ENCODE data around the gene SELENOV.

SELENOV gene

DNA sequence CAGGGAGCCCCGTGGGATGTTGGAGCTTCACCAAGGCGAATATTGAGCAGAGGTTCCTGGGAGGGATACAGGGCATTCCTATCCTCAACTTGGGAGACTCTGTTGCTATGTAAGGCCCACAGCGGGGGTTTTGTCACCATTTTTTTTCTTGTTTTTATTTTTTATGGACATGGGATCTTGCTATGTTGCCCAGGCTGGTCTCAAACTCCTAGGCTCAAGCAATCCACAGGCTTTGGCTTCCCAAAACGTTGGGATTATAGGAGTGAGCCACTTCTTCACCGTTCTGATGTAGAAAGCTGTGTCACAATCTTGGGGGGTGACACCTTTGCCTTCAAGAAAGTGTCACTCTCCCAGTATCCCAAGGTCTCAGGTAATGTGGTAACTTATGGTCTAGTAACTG is 13.6 kb upstream of the SELENOV start:
- no peak for DNase-seq (ENCODE audit: extremely low spot score)
- no peak for TF ChIP-seq HDGF (IDR thresholded peaks at IDR 0.05; ENCODE audit: borderline replicate concordance)
- TF ChIP-seq SUZ12 (IDR thresholded peaks at IDR 0.05), result no peak
- TF ChIP-seq L3MBTL2 (conservative IDR thresholded peaks at IDR 0.05), result no peak
- TF ChIP-seq SP1 (IDR thresholded peaks at IDR 0.05), result no peak
- TF ChIP-seq BHLHE40 (IDR thresholded peaks at IDR 0.05; ENCODE audit: borderline replicate concordance), result no peak
- TF ChIP-seq NFRKB (IDR thresholded peaks at IDR 0.05), result no peak
- TF ChIP-seq FOXA1 (IDR thresholded peaks at IDR 0.05), result no peak
- no peak for TF ChIP-seq FOXM1 (IDR thresholded peaks at IDR 0.05; ENCODE audit: borderline replicate concordance)
- TF ChIP-seq, protein P1, sequence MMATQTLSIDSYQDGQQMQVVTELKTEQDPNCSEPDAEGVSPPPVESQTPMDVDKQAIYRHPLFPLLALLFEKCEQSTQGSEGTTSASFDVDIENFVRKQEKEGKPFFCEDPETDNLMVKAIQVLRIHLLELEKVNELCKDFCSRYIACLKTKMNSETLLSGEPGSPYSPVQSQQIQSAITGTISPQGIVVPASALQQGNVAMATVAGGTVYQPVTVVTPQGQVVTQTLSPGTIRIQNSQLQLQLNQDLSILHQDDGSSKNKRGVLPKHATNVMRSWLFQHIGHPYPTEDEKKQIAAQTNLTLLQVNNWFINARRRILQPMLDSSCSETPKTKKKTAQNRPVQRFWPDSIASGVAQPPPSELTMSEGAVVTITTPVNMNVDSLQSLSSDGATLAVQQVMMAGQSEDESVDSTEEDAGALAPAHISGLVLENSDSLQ (IDR thresholded peaks at IDR 0.05), result no peak
- no peak for TF ChIP-seq ELF4 (IDR thresholded peaks at IDR 0.05)
- TF ChIP-seq TARDBP (IDR thresholded peaks at IDR 0.05), result no peak
- no peak for TF ChIP-seq ARNT (IDR thresholded peaks at IDR 0.05)
- TF ChIP-seq CTBP1 (IDR thresholded peaks at IDR 0.05; ENCODE audit: borderline replicate concordance), result no peak
- no peak for TF ChIP-seq LEF1 (IDR thresholded peaks at IDR 0.05; ENCODE audit: borderline replicate concordance)
- no peak for TF ChIP-seq FOXK2 (IDR thresholded peaks at IDR 0.05)
- no peak for TF ChIP-seq ZNF384 (IDR thresholded peaks at IDR 0.05)
- POLR2A ChIA-PET, result interaction anchor here (1.5 kb wide), 1 partner anchor 65 kb away, joined by 8 read pairs; the partner anchor contains the start of gene RPS16
- CTCF ChIA-PET, result no interaction called here

DNA sequence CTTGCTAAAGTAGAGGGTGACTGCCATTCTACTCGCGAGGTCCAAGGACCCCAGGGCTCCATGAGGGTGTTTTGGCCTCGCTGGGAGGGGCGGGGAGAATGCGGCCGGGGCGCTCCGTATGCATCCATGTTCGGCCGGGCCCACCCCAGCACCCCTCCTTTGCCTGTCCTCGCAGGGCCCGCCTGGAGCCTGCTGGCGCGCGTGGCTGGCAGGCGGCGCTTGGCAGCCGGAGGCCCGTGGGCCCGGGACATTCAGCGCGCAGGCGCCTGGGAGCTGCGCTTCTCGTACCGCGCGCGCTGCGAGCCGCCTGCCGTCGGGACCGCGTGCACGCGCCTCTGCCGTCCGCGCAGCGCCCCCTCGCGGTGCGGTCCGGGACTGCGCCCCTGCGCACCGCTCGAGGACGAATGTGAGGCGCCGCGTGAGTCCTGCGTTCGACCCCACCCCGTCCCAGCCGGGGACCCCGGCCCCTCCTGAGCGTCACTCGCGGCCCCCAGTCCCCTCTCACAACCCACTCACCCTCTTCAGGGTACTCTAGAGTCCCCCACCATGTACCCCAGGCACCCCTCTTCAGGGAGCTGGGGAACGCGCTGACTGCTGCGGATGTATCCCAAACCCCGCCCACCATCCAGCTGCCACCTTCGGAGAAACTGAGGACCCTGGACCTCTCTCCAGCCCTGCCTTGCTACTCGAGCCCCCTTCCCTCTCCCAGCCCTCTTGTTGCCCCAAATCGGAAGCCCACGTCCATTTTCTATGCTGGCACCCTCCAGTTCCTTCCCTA is 12.1 kb upstream of the SELENOV start:
- POLR2A ChIA-PET, result interaction anchor here (1.1 to 1.7 kb wide), 3 partner anchors 30 to 67 kb away, joined by 3 to 11 read pairs (median 5); partner anchors contain the start of genes EID2B and RPS16
- peak; percentile 91 for DNase-seq (ENCODE audit: extremely low spot score)
- CTCF ChIA-PET, result interaction anchor here (0.9 to 1.3 kb wide), 2 partner anchors 9 to 29 kb away, joined by 4 read pairs; no protein-coding TSS in a partner anchor
- peak; percentile 99 for TF ChIP-seq L3MBTL2 (conservative IDR thresholded peaks at IDR 0.05)
- TF ChIP-seq TARDBP (IDR thresholded peaks at IDR 0.05), result no peak
- TF ChIP-seq ARNT (IDR thresholded peaks at IDR 0.05), result peak; percentile 29; the same call in 1 of the 2 replicates

DNA sequence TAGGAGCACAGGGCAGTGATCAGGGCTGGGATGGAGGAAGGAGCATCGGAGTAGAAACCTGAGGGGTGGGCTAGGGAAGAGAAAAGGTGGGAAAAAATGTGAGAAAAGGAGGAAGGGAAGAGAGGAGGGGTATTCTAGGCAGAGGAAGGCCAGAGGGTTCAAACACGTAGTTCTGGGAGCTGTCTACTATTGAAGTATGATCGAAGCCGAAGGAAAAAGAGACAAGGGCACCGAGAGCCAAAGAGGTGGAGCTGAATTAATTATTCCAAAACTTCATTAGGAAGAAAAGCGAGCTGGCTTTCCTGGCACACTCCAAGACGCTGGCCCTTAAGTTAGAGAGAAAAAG is 8.4 kb upstream of the SELENOV start:
- POLR2A ChIA-PET, result interaction anchor here (1.1 to 1.5 kb wide), 3 partner anchors 26 to 71 kb away, joined by 3 to 4 read pairs (median 4); partner anchors contain the start of genes EID2B and RPS16
- CTCF ChIA-PET, result no interaction called here
- DNase-seq (ENCODE audit: extremely low spot score), result no peak
- no peak for TF ChIP-seq L3MBTL2 (conservative IDR thresholded peaks at IDR 0.05)

DNA sequence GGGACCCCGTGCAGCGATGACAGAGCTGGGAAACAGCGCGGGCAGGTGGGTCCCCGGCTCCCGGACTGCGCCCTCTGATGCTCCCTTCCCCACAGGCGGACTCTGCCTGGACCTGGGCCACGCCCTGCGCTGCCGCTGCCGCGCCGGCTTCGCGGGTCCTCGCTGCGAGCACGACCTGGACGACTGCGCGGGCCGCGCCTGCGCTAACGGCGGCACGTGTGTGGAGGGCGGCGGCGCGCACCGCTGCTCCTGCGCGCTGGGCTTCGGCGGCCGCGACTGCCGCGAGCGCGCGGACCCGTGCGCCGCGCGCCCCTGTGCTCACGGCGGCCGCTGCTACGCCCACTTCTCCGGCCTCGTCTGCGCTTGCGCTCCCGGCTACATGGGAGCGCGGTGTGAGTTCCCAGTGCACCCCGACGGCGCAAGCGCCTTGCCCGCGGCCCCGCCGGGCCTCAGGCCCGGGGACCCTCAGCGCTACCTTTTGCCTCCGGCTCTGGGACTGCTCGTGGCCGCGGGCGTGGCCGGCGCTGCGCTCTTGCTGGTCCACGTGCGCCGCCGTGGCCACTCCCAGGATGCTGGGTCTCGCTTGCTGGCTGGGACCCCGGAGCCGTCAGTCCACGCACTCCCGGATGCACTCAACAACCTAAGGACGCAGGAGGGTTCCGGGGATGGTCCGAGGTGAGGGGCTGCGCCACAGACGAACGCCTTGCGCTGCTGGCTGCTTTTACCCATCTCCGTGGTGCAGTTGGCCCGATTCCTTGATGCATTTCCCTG is 7.8 kb upstream of the SELENOV start:
- TF ChIP-seq L3MBTL2 (conservative IDR thresholded peaks at IDR 0.05) (peak; percentile 98), CTBP1 (IDR thresholded peaks at IDR 0.05; ENCODE audit: borderline replicate concordance) (no peak), ARNT (IDR thresholded peaks at IDR 0.05) (0 out of 2 replicates have a peak, but pooled peaks have one; percentile 16), HDGF (IDR thresholded peaks at IDR 0.05; ENCODE audit: borderline replicate concordance) (no peak)
- TF ChIP-seq, protein P1 (IDR thresholded peaks at IDR 0.05), result no peak
- CTCF ChIA-PET, result interaction anchor here (0.6 to 0.7 kb wide), 2 partner anchors 9 to 25 kb away, joined by 4 to 6 read pairs; no protein-coding TSS in a partner anchor
- POLR2A ChIA-PET, result interaction anchor here (1.1 to 1.5 kb wide), 3 partner anchors 25 to 71 kb away, joined by 3 to 4 read pairs (median 4); partner anchors contain the start of genes EID2B and RPS16
- peak; percentile 89 for DNase-seq (ENCODE audit: extremely low spot score)

DNA sequence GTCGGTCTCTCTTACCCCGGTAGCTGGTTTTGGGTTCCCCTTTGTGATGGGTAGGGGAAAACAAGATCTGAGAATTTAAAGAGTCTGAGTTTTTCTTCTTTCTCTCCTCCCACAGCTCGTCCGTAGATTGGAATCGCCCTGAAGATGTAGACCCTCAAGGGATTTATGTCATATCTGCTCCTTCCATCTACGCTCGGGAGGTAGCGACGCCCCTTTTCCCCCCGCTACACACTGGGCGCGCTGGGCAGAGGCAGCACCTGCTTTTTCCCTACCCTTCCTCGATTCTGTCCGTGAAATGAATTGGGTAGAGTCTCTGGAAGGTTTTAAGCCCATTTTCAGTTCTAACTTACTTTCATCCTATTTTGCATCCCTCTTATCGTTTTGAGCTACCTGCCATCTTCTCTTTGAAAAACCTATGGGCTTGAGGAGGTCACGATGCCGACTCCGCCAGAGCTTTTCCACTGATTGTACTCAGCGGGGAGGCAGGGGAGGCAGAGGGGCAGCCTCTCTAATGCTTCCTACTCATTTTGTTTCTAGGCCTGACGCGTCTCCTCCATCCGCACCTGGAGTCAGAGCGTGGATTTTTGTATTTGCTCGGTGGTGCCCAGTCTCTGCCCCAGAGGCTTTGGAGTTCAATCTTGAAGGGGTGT is 7.1 kb upstream of the SELENOV start:
- TF ChIP-seq ARNT (IDR thresholded peaks at IDR 0.05) (no peak), SP1 (IDR thresholded peaks at IDR 0.05) (no peak), NFRKB (IDR thresholded peaks at IDR 0.05) (no peak), BHLHE40 (IDR thresholded peaks at IDR 0.05; ENCODE audit: borderline replicate concordance) (no peak), HDGF (IDR thresholded peaks at IDR 0.05; ENCODE audit: borderline replicate concordance) (no peak), FOXM1 (IDR thresholded peaks at IDR 0.05; ENCODE audit: borderline replicate concordance) (no peak), LEF1 (IDR thresholded peaks at IDR 0.05; ENCODE audit: borderline replicate concordance) (no peak), CTBP1 (IDR thresholded peaks at IDR 0.05; ENCODE audit: borderline replicate concordance) (no peak), L3MBTL2 (conservative IDR thresholded peaks at IDR 0.05) (no peak)
- CTCF ChIA-PET, result interaction anchor here (0.6 to 0.7 kb wide), 2 partner anchors 10 to 24 kb away, joined by 4 to 6 read pairs; no protein-coding TSS in a partner anchor
- POLR2A ChIA-PET, result interaction anchor here (1.4 to 1.6 kb wide), 3 partner anchors 25 to 72 kb away, joined by 4 to 8 read pairs (median 4); partner anchors contain the start of genes EID2B and RPS16
- no peak for DNase-seq (ENCODE audit: extremely low spot score)

DNA sequence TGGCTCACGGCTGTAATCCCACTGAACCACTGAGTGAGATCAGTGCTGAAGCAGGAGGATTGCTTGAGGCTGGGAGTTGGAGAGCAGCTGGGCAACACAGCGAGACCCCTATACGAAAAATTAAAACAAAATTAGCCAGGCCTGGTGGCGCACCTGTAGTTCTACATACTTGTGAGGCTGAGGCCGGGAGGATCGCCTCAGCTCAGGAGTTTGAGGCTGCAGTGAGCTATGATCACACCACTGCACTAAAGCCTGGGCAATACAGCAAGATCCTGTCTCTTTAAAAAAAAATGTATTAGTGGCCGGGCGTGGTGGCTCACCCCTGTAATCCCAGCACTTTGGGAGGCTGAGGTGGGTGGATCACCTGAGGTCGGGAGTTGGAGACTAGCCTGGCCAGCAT is 6.3 kb upstream of the SELENOV start:
- CTCF ChIA-PET, result interaction anchor here (0.7 kb wide), 1 partner anchor 17 kb away, joined by 3 read pairs; no protein-coding TSS in a partner anchor
- no peak for TF ChIP-seq SUZ12 (IDR thresholded peaks at IDR 0.05)
- no peak for TF ChIP-seq FOXK2 (IDR thresholded peaks at IDR 0.05)
- TF ChIP-seq, protein P1 (IDR thresholded peaks at IDR 0.05), result no peak
- TF ChIP-seq FOXA1 (IDR thresholded peaks at IDR 0.05), result no peak
- TF ChIP-seq SP1 (IDR thresholded peaks at IDR 0.05), result no peak
- TF ChIP-seq ZNF384 (IDR thresholded peaks at IDR 0.05), result no peak
- TF ChIP-seq L3MBTL2 (conservative IDR thresholded peaks at IDR 0.05), result no peak
- TF ChIP-seq ARNT (IDR thresholded peaks at IDR 0.05), result no peak
- TF ChIP-seq LEF1 (IDR thresholded peaks at IDR 0.05; ENCODE audit: borderline replicate concordance), result no peak
- TF ChIP-seq BHLHE40 (IDR thresholded peaks at IDR 0.05; ENCODE audit: borderline replicate concordance), result no peak
- TF ChIP-seq NFRKB (IDR thresholded peaks at IDR 0.05), result no peak
- TF ChIP-seq ELF4 (IDR thresholded peaks at IDR 0.05), result no peak
- TF ChIP-seq TARDBP (IDR thresholded peaks at IDR 0.05), result no peak
- TF ChIP-seq HDGF (IDR thresholded peaks at IDR 0.05; ENCODE audit: borderline replicate concordance), result no peak
- no peak for TF ChIP-seq FOXM1 (IDR thresholded peaks at IDR 0.05; ENCODE audit: borderline replicate concordance)
- no peak for TF ChIP-seq CTBP1 (IDR thresholded peaks at IDR 0.05; ENCODE audit: borderline replicate concordance)
- no peak for DNase-seq (ENCODE audit: extremely low spot score)
- POLR2A ChIA-PET, result interaction anchor here (1.3 to 1.6 kb wide), 2 partner anchors 10 to 73 kb away, joined by 3 to 8 read pairs; partner anchors contain the start of gene RPS16
